ENCODE results near the gene SCGB1D1. TPM values are rescaled to one million over a fixed set of nuclear protein-coding genes. Genes with fewer than 3 reads are reported as not detected.

SCGB1D1 gene
- total RNA-seq, 1 donor, result not detected

GRCh38 chr11:62166371-62166770, 23.6 kb upstream of the SCGB1D1 start:
- DNase-seq (ENCODE audit: low read depth), result no peak
- no peak overlapping the region for H3K4me3 ChIP-seq (ENCODE audit: low read depth, low read length)
- TF ChIP-seq CTCF (IDR thresholded peaks at IDR 0.05; ENCODE audit: insufficient read depth, low read depth, low read length), result no peak

- no peak for DNase-seq (ENCODE audit: low read depth)
- no peak for TF ChIP-seq CTCF (IDR thresholded peaks at IDR 0.05; ENCODE audit: insufficient read depth, low read depth, low read length)
These were observed 20.6 kb upstream of the SCGB1D1 start for GRCh38 chr11:62169448-62169847.

GRCh38 chr11:62169935-62170334, 20.1 kb upstream of the SCGB1D1 start:
- no peak for DNase-seq (ENCODE audit: low read depth)
- TF ChIP-seq CTCF (IDR thresholded peaks at IDR 0.05; ENCODE audit: insufficient read depth, low read depth, low read length), result no peak
- H3K4me3 ChIP-seq (ENCODE audit: low read depth, low read length), result no peak overlapping the region

More at GRCh38 chr11:62169448-62169847, 20.6 kb upstream of the SCGB1D1 start:
- H3K4me3 ChIP-seq (ENCODE audit: low read depth, low read length), result no peak overlapping the region

GRCh38 chr11:62171261-62171723, 18.7 kb upstream of the SCGB1D1 start:
- DNase-seq (ENCODE audit: low read depth), result peak; percentile 87
- no peak overlapping the region for H3K4me3 ChIP-seq (ENCODE audit: low read depth, low read length)
- peak; percentile 69 for TF ChIP-seq CTCF (IDR thresholded peaks at IDR 0.05; ENCODE audit: insufficient read depth, low read depth, low read length)

GRCh38 chr11:62172294-62172693, 17.7 kb upstream of the SCGB1D1 start:
- TF ChIP-seq CTCF (IDR thresholded peaks at IDR 0.05; ENCODE audit: insufficient read depth, low read depth, low read length), result no peak
- H3K4me3 ChIP-seq (ENCODE audit: low read depth, low read length), result no peak overlapping the region
- no peak for DNase-seq (ENCODE audit: low read depth)

GRCh38 chr11:62176766-62177165, 13.2 kb upstream of the SCGB1D1 start:
- peak; percentile 18 for DNase-seq (ENCODE audit: low read depth)
- TF ChIP-seq CTCF (IDR thresholded peaks at IDR 0.05; ENCODE audit: insufficient read depth, low read depth, low read length), result no peak
- H3K4me3 ChIP-seq (ENCODE audit: low read depth, low read length), result no peak overlapping the region

- DNase-seq (ENCODE audit: low read depth), result no peak
- no peak overlapping the region for H3K4me3 ChIP-seq (ENCODE audit: low read depth, low read length)
- no peak for TF ChIP-seq CTCF (IDR thresholded peaks at IDR 0.05; ENCODE audit: insufficient read depth, low read depth, low read length)
These were observed 10.0 kb upstream of the SCGB1D1 start for GRCh38 chr11:62179995-62180394.

Measured in fibroblast of villous mesenchyme (primary cell).